ENCODE measurements around the gene FBLN1. TPM values are rescaled to one million over a fixed set of nuclear protein-coding genes. Genes with fewer than 3 reads are reported as not detected.
A peak's percentile ranks its signal among the peaks of the same experiment; 100 is the strongest.

FBLN1 gene
- total and polyA plus RNA-seq, 9 of the 15 experiments (the other 6 are each of a cell fraction or from before 2014, with no cell fraction given) = 0.66 TPM; not detected in 8

DNA sequence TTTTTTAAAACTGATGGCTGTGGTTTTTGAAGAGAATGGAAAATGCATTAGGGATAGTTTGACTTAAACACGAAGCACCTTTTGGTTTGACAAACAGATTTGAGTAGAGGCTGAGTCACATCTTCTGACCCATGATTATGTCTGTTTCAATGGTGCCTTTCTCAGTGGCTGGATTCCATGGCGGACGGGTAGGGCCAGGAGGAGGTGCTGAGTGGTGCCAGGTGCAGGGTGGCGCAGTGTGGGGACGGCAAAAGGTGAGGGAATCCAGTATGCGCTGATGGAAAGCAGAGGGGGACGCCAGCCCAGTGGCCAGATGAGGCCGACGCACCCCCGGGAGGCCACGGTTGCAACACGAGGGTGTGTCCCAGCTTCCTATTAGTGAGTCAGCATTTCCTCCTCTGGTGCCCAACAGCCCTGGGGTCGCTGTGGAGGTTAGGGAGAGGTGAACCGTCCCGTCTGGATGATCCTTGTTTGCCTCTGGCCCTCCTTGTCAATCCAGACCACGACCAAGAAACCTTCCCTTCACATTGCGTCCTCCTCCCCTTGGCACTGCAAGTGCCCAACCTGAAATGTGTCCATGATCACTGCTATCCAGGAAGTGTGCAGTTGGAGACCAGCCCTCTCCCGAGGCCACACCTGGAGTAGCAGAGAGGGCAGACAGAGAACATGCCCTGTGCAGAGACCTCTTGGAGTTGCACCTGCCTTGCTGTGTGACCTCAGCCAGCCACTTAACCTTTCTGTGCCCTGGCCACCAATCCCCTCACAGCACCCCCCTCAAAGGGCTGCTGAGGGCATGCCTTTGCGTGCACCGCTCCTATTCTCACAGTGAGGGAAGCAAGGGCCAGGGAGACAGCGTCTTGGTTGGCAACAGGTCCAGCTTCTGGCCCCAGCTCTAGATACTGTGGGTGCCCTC lies 136.4 kb downstream of the FBLN1 start (continued):
- TF ChIP-seq, protein P1, sequence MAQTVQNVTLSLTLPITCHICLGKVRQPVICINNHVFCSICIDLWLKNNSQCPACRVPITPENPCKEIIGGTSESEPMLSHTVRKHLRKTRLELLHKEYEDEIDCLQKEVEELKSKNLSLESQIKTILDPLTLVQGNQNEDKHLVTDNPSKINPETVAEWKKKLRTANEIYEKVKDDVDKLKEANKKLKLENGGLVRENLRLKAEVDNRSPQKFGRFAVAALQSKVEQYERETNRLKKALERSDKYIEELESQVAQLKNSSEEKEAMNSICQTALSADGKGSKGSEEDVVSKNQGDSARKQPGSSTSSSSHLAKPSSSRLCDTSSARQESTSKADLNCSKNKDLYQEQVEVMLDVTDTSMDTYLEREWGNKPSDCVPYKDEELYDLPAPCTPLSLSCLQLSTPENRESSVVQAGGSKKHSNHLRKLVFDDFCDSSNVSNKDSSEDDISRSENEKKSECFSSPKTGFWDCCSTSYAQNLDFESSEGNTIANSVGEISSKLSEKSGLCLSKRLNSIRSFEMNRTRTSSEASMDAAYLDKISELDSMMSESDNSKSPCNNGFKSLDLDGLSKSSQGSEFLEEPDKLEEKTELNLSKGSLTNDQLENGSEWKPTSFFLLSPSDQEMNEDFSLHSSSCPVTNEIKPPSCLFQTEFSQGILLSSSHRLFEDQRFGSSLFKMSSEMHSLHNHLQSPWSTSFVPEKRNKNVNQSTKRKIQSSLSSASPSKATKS (CRISPR knock-in tag; IDR thresholded peaks at IDR 0.05) = no peak
- TF ChIP-seq, protein P2, sequence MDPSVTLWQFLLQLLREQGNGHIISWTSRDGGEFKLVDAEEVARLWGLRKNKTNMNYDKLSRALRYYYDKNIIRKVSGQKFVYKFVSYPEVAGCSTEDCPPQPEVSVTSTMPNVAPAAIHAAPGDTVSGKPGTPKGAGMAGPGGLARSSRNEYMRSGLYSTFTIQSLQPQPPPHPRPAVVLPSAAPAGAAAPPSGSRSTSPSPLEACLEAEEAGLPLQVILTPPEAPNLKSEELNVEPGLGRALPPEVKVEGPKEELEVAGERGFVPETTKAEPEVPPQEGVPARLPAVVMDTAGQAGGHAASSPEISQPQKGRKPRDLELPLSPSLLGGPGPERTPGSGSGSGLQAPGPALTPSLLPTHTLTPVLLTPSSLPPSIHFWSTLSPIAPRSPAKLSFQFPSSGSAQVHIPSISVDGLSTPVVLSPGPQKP (CRISPR knock-in tag; IDR thresholded peaks at IDR 0.05) = no peak
- TF ChIP-seq SMAD3 (CRISPR knock-in tag; conservative IDR thresholded peaks at IDR 0.05) (no peak), MTA2 (IDR thresholded peaks at IDR 0.05; ENCODE audit: low read depth) (no peak), ZC3H4 (CRISPR knock-in tag; IDR thresholded peaks at IDR 0.05; ENCODE audit: borderline replicate concordance) (no peak), POLR2AphosphoS5 (IDR thresholded peaks at IDR 0.05; ENCODE audit: control insufficient read depth, insufficient read depth, low read depth, low read length) (no peak), HMGN3 (IDR thresholded peaks at IDR 0.05; ENCODE audit: borderline replicate concordance, extremely low read depth, insufficient read length, low read depth, low read length) (peak; percentile 24), NFE2L1 (tag; IDR thresholded peaks at IDR 0.05; ENCODE audit: borderline replicate concordance, low read depth) (0 out of 2 replicates have a peak, but pooled peaks have one; percentile 12), ARNT (IDR thresholded peaks at IDR 0.05) (no peak), EHMT2 (IDR thresholded peaks at IDR 0.05) (peak; percentile 53; the same call in 1 of the 2 replicates), CEBPG (CRISPR knock-in tag; IDR thresholded peaks at IDR 0.05) (peak; percentile 60), CEBPG (tag; conservative IDR thresholded peaks at IDR 0.05 in 1 of 2, IDR thresholded peaks at IDR 0.05 in 1 of 2) (peak in 1 of 2 experiments; percentile 45; a peak in 1 of 4 replicates), CBFB (CRISPR knock-in tag; IDR thresholded peaks at IDR 0.05) (no peak)
- TF ChIP-seq, protein P3, sequence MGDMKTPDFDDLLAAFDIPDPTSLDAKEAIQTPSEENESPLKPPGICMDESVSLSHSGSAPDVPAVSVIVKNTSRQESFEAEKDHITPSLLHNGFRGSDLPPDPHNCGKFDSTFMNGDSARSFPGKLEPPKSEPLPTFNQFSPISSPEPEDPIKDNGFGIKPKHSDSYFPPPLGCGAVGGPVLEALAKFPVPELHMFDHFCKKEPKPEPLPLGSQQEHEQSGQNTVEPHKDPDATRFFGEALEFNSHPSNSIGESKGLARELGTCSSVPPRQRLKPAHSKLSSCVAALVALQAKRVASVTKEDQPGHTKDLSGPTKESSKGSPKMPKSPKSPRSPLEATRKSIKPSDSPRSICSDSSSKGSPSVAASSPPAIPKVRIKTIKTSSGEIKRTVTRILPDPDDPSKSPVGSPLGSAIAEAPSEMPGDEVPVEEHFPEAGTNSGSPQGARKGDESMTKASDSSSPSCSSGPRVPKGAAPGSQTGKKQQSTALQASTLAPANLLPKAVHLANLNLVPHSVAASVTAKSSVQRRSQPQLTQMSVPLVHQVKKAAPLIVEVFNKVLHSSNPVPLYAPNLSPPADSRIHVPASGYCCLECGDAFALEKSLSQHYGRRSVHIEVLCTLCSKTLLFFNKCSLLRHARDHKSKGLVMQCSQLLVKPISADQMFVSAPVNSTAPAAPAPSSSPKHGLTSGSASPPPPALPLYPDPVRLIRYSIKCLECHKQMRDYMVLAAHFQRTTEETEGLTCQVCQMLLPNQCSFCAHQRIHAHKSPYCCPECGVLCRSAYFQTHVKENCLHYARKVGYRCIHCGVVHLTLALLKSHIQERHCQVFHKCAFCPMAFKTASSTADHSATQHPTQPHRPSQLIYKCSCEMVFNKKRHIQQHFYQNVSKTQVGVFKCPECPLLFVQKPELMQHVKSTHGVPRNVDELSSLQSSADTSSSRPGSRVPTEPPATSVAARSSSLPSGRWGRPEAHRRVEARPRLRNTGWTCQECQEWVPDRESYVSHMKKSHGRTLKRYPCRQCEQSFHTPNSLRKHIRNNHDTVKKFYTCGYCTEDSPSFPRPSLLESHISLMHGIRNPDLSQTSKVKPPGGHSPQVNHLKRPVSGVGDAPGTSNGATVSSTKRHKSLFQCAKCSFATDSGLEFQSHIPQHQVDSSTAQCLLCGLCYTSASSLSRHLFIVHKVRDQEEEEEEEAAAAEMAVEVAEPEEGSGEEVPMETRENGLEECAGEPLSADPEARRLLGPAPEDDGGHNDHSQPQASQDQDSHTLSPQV (IDR thresholded peaks at IDR 0.05) = peak; percentile 78
- TF ChIP-seq, protein P4, sequence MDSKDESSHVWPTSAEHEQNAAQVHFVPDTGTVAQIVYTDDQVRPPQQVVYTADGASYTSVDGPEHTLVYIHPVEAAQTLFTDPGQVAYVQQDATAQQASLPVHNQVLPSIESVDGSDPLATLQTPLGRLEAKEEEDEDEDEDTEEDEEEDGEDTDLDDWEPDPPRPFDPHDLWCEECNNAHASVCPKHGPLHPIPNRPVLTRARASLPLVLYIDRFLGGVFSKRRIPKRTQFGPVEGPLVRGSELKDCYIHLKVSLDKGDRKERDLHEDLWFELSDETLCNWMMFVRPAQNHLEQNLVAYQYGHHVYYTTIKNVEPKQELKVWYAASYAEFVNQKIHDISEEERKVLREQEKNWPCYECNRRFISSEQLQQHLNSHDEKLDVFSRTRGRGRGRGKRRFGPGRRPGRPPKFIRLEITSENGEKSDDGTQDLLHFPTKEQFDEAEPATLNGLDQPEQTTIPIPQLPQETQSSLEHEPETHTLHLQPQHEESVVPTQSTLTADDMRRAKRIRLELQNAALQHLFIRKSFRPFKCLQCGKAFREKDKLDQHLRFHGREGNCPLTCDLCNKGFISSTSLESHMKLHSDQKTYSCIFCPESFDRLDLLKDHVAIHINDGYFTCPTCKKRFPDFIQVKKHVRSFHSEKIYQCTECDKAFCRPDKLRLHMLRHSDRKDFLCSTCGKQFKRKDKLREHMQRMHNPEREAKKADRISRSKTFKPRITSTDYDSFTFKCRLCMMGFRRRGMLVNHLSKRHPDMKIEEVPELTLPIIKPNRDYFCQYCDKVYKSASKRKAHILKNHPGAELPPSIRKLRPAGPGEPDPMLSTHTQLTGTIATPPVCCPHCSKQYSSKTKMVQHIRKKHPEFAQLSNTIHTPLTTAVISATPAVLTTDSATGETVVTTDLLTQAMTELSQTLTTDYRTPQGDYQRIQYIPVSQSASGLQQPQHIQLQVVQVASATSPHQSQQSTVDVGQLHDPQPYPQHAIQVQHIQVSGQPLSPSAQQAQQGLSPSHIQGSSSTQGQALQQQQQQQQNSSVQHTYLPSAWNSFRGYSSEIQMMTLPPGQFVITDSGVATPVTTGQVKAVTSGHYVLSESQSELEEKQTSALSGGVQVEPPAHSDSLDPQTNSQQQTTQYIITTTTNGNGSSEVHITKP (IDR thresholded peaks at IDR 0.05; ENCODE audit: partially characterized antibody) = no peak

Data from K562 (cell line).